GM21526 (cell line): ENCODE measurements around the gene SLC30A3.
A peak's percentile ranks its signal among the peaks of the same experiment; 100 is the strongest.

Experiments
- ATAC-seq: cut with Tn5 transposase; IDR thresholded peaks from one replicate; pipeline ENCODE4 v1.9.1; 2021; ENCODE audit warnings: moderate library complexity; ENCODE audit not compliant: unreplicated experiment, low FRiP score

The SLC30A3 gene

GRCh38 chr2:27236626-27237025 lies 26.2 kb downstream of the SLC30A3 start:
- ATAC-seq = no peak

DNA sequence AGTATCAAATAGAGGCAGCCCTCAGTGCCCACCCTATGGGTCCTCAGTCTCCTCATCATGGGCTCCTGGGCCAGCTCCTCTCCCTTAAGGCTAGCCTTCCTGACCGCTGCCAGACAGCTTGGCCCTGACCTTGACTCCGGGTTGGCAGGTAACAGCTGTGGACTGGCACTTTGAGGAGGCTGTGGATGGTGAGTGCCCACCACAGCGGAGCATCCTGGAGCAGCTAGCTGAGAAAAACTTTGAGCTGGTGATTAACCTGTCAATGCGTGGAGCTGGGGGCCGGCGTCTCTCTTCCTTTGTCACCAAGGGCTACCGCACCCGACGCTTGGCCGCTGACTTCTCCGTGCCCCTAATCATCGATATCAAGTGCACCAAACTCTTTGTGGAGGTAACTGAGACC lies 26.7 kb downstream of the SLC30A3 start:
- no peak for ATAC-seq

DNA sequence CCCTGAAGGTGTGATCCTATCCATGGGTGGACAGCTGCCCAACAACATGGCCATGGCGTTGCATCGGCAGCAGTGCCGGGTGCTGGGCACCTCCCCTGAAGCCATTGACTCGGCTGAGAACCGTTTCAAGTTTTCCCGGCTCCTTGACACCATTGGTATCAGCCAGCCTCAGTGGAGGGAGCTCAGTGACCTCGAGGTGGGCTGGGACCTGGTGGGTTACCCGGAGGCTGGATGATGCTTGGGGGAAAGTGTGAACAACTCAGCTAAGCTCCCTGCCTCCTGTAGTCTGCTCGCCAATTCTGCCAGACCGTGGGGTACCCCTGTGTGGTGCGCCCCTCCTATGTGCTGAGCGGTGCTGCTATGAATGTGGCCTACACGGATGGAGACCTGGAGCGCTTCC lies 29.5 kb downstream of the SLC30A3 start:
- ATAC-seq = no peak

- no peak for ATAC-seq
These were observed 30.9 kb downstream of the SLC30A3 start for GRCh38 chr2:27231921-27232320.

DNA sequence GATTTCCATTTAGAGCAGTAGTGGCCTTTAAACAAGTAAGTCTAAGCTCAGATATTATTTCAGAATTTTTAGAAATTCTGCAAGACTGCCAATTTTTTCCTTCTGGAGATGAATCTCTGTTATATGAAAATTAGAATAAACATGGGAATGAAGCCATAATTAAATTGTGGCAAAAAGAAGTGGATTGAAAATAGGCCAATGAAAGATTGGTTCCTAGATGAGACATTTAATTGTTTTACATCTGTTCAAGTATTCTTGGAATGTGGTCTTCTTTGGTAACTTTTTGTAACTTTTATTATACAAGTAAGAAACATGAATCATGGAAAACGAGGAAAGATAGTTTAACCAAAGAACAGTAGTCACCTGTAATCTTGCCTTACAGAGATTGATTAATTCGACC lies 35.3 kb downstream of the SLC30A3 start:
- no peak for ATAC-seq

DNA sequence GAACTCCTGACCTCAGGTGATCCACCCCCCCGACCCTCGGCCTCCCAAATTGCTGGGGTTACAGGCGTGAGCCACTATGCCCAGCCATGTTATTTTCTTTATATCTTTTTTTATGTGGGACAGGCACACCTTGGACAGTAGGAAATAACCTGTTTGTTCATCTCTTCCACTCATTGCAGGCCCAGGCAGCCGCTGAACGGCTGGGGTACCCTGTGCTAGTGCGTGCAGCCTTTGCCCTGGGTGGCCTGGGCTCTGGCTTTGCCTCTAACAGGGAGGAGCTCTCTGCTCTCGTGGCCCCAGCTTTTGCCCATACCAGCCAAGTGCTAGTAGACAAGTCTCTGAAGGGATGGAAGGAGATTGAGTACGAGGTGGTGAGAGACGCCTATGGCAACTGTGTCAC lies 37.3 kb downstream of the SLC30A3 start:
- ATAC-seq = no peak

GRCh38 chr2:27223416-27223815 lies 39.4 kb downstream of the SLC30A3 start:
- no peak for ATAC-seq

DNA sequence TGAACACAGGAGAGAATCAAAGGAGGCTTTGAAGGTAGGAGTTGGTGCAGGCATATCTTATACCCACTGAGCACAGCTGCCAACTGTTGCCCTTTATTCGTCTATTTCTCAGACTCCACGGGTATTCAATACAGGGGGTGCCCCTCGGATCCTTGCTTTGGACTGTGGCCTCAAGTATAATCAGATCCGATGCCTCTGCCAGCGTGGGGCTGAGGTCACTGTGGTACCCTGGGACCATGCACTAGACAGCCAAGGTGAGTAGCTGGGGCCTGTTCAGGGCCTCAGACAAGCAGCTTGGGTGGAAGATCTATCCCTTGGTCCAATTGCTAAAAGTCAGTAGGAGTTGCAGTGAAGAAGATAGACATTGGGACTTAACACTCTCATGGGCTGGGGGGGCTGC lies 40.4 kb downstream of the SLC30A3 start:
- no peak for ATAC-seq

DNA sequence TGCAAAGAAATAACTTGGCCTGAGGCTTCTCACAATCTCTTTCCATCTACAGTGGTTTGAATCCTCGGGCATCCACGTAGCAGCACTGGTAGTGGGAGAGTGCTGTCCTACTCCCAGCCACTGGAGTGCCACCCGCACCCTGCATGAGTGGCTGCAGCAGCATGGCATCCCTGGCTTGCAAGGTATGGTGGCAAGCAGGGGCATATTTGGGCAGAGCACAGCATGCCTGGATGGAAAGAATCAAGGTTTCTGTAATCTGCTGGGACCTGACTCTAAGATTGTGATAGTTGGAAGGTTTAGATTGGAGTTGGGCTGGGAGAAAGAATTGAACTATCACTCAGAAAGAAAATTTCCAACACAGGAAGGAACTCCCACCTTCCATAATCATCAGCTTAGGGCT lies 41.7 kb downstream of the SLC30A3 start:
- no peak for ATAC-seq

DNA sequence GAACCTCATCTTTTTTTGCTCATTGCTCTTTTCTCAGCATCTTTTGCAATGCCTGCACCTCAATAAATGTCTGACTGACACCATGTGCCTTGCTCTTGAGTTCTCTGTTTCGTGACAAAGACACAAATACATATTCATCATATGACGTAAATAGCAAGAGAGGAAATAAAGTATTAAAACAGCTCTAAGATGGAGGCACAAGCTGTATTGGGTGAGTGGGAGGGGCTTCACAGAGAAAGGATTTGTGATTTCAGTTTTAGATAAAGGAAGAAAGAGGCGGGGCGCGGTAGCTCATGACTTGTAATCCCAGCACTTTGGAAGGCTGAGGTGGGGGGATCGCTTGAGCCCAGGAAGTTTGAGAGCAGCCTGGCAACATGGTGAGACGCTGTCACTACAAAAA lies 42.8 kb downstream of the SLC30A3 start:
- ATAC-seq = no peak

- ATAC-seq = no peak
These were observed 43.8 kb downstream of the SLC30A3 start for GRCh38 chr2:27219091-27219490.

GRCh38 chr2:27218614-27219013 lies 44.2 kb downstream of the SLC30A3 start:
- no peak for ATAC-seq

GRCh38 chr2:27217173-27218121 lies 45.4 kb downstream of the SLC30A3 start, which contains the start of gene CAD:
Gene CAD, plus strand, starts transcription at chr2:27217369. Its CDS starts 183 bp downstream, at chr2:27217552.
- ATAC-seq = peak; percentile 65

- ATAC-seq = no peak
These were observed 46.3 kb downstream of the SLC30A3 start for GRCh38 chr2:27216416-27217137.

DNA sequence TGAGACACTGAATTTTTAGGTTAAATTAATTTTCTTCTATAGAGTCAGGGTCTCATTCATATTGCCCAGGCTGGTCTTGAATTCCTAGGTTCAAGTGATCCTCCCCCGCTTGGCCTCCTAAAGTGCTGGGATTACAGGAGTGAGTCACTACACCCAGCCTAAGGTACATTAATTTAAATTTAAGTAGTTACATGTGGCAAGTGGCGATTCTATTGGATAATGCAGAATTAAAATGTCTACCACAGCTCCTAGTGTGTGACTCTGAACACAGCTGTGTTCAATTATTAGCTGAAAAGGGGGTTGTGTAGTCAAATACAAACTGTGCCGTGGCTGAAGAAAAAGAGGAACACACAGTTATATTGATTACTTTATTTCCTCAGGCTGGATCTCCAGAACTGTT lies 47.9 kb downstream of the SLC30A3 start:
- ATAC-seq = no peak

DNA sequence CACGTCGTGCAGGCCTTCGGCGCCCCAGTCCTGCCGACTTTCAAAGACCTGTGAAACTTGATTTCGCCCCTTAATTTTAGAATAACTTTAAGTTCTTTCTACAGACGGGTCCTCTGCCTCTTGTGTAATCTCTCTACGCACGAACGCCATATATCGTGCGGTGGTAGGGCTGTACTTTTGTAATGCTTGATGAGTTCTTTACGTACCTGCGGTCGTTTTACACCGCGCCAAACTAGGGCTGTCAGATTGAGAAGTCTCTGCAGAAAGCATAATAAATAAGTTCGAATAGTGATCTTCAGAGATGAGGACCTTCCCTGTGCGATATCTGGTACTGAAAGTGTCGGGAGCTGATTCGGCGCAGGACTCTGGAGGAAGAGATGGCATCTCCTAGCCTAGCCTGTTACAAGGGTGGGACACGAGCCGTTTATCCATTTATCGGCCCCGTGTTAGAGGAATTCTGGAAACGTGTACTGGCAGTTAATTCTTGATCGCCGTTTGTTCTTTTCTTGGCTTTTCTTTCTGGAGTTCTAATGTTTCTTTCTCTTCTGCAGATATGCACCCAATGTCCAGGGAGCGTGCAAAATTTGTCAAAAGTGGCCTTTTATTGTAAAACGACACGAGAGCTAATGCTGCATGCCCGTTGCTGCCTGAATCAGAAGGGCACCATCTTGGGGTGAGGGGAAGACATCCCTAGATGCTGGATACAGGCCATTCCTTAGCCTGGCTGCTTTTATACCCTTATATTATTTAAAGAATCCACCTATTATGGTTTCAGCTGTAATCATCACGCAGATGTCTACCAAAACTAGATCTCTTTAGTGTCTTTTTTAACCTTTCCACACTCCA lies 50.0 kb downstream of the SLC30A3 start:
- peak; percentile 5 for ATAC-seq

DNA sequence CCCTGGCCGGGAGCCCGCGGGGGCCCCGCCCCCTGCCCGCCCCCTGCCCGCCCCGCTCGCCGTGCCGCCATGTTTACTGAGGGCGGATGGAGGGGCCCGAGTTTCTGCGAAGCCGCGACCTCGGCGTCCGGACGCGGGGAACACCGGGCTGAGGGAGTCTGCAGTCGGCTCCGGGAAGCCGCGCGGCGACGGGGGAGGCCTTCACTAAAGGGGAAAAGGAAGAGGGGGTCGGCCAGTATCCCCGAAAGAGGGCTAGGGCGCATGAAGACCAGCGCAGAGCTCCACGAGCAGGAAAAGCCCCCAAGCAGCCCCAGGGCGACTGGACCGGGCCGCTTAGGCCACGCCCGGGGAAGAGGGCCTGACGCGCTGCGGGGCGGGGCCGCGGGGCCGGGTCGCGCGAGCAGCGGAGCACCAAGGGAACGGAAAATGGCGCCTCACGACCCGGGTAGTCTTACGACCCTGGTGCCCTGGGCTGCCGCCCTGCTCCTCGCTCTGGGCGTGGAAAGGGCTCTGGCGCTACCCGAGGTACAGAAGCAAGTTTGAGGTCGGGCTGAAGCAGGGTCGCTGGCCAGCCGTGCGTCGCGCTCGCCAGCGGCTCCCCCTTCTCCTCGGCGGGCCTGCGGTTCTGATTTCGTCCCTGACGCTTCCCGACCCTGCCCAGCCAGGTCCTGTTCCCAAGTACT lies 50.8 kb downstream of the SLC30A3 start, which contains the start of the genes ATRAID and SLC5A6:
TSS of gene ATRAID (plus strand) at position 99 of the 683 bp plus-strand sequence. CDS start at position 427, 328 bp downstream.
TSS of gene SLC5A6 (minus strand) at position 326 of the 683 bp plus-strand sequence. CDS start 4,618 bp downstream, outside the sequence.
- peak; percentile 73 for ATAC-seq

- no peak for ATAC-seq
These were observed 51.5 kb downstream of the SLC30A3 start for GRCh38 chr2:27211241-27211942.
